AG10803 (cell line): ENCODE measurements around the gene UBE2I.

ENCODE experiments used
- DNase-seq: peaks from one replicate; pipeline ENCODE4 v3.0.0; 2010; ENCODE audit warnings: low read depth
- H3K4me3 ChIP-seq: 2 replicates; pipeline ENCODE4 v1.5.1; 2011; ENCODE audit warnings: mild to moderate bottlenecking, low read length, control low read depth
- TF ChIP-seq, protein P1 (sequence below): conservative IDR thresholded peaks from 2 replicates; pipeline ENCODE4 v1.5.1; 2011; ENCODE audit warnings: mild to moderate bottlenecking, low read length, control low read depth, inconsistent platforms

UBE2I gene

DNA sequence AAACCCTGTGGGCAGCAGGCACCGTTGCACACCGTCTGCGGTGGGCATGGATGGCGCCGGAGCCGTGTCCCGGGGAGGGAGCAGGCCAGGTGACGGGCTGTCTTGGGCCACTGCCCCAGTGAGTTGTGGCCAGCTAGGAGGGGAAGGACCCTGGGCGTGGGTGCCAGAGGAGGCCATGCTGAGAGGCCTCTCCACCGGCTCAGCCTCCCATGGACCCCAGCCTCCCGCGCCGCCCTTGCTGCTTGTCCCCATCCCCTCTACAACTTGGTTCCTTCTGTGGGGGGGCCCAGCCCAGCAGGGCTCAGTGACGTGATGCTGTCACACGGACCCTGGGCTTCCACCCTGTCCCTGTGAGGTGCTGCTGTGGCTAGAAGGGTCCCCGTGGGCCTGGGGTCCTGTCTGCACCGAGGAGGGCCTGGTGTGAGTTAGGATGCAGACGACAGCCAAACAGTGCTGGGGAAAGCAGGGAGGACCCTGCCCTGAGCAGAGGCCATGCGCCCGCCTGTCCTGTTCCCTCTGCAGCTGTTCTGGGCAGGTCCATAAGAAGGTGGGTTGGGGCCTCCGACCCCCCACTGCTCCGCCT, 11.3 kb downstream of the UBE2I start:
- TF ChIP-seq, protein P1, sequence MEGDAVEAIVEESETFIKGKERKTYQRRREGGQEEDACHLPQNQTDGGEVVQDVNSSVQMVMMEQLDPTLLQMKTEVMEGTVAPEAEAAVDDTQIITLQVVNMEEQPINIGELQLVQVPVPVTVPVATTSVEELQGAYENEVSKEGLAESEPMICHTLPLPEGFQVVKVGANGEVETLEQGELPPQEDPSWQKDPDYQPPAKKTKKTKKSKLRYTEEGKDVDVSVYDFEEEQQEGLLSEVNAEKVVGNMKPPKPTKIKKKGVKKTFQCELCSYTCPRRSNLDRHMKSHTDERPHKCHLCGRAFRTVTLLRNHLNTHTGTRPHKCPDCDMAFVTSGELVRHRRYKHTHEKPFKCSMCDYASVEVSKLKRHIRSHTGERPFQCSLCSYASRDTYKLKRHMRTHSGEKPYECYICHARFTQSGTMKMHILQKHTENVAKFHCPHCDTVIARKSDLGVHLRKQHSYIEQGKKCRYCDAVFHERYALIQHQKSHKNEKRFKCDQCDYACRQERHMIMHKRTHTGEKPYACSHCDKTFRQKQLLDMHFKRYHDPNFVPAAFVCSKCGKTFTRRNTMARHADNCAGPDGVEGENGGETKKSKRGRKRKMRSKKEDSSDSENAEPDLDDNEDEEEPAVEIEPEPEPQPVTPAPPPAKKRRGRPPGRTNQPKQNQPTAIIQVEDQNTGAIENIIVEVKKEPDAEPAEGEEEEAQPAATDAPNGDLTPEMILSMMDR: no peak
- no peak for DNase-seq
- no peak overlapping the region for H3K4me3 ChIP-seq

DNA sequence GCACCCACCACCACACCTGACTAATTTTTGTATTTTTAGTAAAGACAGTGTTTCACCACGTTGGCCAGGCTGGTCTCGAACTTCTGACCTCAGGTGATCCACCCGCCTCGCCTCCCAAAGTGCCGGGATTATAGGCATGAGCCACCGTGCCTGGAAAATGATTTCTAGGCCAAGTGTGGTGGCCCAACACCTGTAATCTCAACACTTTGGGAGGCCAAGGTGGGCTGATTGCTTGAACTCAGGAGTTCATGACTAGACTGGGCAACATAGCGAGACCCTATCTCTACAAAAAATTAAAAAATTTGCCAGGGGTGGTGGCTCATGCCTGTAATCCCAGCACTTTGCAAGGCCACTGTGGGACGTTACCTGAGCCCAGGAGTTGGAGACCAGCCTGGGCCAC, 13.0 kb downstream of the UBE2I start:
- TF ChIP-seq, protein P1: no peak
- no peak overlapping the region for H3K4me3 ChIP-seq

DNA sequence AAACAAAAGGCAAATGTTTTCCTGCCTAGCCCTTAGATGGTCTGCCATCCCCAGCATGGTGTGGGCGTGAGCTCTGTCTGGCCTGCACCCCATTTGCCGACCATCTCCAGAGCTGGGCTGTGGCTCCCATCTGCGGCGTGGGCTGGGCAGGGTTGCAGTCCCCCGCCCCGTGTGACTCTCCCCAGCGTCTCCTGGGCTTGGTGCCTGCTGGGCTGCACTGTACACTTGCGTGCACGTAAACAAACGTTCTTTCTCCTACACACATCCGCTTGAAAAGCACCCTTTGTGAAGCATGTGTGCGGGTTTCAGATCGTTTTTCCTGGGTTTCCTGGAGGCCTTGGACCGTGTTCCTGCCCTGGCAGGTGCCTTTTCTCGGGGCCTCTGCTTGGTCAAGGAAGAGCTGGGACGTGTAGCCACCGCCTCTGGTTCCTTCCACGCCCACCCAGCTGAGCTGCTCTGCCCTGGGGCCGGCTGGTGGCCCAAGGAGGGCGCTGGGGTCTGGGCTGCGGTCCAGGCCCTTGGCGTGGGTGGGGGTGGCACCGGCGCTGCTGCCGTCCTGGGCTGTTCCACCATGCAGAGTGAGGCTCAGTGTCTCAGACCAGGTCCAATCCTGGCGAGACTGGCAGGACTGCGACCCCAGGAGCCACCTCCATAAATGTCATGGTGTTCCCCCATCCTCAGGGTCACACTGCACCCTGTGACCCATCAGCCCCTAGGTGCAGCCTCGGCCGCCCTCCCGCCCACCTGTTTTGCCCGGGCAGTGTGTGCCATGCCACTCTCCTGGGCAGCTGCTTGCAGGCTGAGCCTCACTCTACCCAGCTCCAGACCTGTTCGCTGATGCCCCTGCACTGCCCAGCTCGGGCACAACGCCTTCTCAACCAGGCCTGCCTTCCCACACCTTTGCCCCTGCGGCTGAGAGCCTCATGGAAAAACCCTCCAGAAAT, 14.1 kb downstream of the UBE2I start:
- TF ChIP-seq, protein P1: no peak
- no peak for DNase-seq
- H3K4me3 ChIP-seq: no peak overlapping the region

More for the DNA sequence above, 13.0 kb downstream of the UBE2I start:
- DNase-seq: no peak

DNA sequence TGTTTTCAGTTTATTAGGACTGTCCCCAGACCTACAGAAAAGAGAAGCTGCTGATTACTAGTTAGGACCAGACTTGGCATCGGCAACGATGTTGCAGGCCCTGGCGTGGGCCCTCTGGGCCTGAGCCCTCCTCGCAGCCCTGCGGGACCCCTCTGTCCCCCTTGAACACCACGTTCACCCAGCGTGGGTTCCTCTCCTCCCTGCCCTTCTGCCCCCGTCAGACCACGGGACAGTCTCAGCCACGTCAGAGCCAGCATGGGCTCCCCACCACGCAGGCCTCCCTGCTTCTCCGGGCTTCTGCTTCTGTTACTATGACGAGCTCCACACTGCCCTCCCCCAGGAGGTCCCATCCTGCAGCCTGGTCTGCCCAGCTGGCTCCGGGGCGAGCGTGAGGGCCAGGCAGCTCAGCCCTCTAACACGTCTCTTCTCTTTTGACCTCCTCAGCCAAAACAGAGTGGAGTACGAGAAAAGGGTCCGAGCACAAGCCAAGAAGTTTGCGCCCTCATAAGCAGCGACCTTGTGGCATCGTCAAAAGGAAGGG, 14.9 kb downstream of the UBE2I start:
- TF ChIP-seq, protein P1: no peak
- H3K4me3 ChIP-seq: no peak overlapping the region
- DNase-seq: no peak

DNA sequence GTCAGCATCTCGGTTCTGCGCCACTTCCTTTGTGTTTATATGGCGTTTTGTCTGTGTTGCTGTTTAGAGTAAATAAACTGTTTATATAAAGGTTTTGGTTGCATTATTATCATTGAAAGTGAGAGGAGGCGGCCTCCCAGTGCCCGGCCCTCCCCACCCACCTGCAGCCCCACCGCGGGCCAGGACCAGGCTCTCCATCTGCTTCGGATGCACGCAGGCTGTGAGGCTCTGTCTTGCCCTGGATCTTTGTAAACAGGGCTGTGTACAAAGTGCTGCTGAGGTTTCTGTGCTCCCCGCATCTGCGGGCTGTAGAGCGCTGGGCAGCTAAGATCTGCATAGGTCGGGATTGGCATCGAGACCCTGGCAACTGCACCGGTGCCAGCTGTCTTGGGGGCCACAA, 15.8 kb downstream of the UBE2I start:
- TF ChIP-seq, protein P1: no peak
- H3K4me3 ChIP-seq: no peak overlapping the region
- no peak for DNase-seq

DNA sequence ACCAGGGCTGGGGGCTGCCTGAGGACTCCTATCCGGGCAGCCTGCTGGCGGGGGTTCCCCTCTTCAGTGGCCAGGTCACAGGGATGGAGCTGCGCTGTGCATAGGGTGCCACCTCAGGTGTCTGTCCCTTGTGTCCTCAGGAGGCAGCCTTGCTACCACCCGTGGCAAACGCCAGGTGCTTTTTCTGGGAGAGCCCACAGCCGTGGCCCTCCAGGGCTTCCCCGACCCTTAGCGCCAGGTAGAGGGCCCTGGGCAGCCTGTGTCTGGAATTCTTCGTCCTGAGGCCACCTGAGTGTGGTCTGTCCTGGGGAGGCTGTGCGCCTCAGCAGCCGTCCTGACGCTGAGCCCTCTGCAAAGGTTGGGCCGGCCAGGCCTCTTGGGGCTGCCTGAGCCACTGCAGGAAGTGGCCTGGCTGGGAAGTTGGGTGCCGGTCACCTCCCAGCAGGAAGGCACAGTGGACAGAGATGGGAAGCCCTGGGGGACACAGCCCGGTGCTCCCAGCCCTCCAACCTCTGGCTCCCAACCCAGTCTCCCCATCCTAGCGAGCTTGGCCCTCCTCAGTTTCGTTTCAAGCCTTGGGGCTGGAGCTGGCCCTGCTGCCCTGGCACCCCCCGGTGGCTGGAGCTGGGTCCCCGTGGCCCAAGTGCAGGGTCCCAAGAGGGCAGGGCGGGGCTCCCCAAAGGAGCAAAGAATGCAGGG, 16.4 kb downstream of the UBE2I start:
- DNase-seq: no peak
- H3K4me3 ChIP-seq: no peak overlapping the region

More for the DNA sequence above, 16.4 kb downstream of the UBE2I start:
- TF ChIP-seq, protein P1: no peak
